HepG2 (cell line): Measurements from ENCODE around the gene TMEM107. TPM values are rescaled to one million over a fixed set of nuclear protein-coding genes. Genes with fewer than 3 reads are reported as not detected.
A peak's percentile ranks its signal among the peaks of the same experiment; 100 is the strongest.

Experiments used
- AGO2 ChIP-seq: fragments of 200-400 bp; formaldehyde crosslinking; optimal IDR thresholded peaks from 2 replicates; pipeline ENCODE3; 2017; ENCODE audit warnings: mild to moderate bottlenecking, low read depth, low read length, moderate library complexity
- CBFB ChIP-seq: sonication (generic); formaldehyde crosslinking; IDR thresholded peaks from 2 replicates; pipeline ENCODE4 v1.4.0; 2020; ENCODE audit warnings: missing genetic modification reagents
- CREM ChIP-seq, 2 experiments: sonication (generic) in 1 of 2; formaldehyde crosslinking in 1 of 2; IDR thresholded peaks; 2 replicates each; pipeline versions ENCODE4 v1.4.0 to v1.6.1; 2016 to 2020; ENCODE audit warnings: antibody characterized with exemption in 1 of 2, mild to moderate bottlenecking in 1 of 2, missing genetic modification reagents in 1 of 2
- GTF2F1 ChIP-seq: fragments of 150-350 bp; IDR thresholded peaks from 2 replicates; pipeline ENCODE4 v1.6.1; 2014; ENCODE audit warnings: low read length
- HDAC2 ChIP-seq: sonication (generic); formaldehyde crosslinking; IDR thresholded peaks from 2 replicates; pipeline ENCODE4 v1.4.0; 2020; ENCODE audit warnings: missing genetic modification reagents
- HES4 ChIP-seq: sonication (generic); formaldehyde crosslinking; IDR thresholded peaks from 2 replicates; pipeline ENCODE4 v1.9.0; 2021; ENCODE audit warnings: mild to moderate bottlenecking, missing genetic modification reagents, borderline replicate concordance
- KMT2B ChIP-seq: IDR thresholded peaks from 2 replicates; pipeline ENCODE4 v1.6.1; 2016; ENCODE audit warnings: missing genetic modification reagents, missing compliant biosample characterization
- MAF1 ChIP-seq: sonication (generic); formaldehyde crosslinking; IDR thresholded peaks from 2 replicates; pipeline ENCODE4 v1.5.0; 2020; ENCODE audit warnings: missing genetic modification reagents, borderline replicate concordance
- MTA1 ChIP-seq: sonication (generic); formaldehyde crosslinking; IDR thresholded peaks from 2 replicates; pipeline ENCODE4 v1.4.0; 2020; ENCODE audit warnings: missing genetic modification reagents, mild to moderate bottlenecking, borderline replicate concordance
- MXD1 ChIP-seq: sonication (generic); formaldehyde crosslinking; IDR thresholded peaks from 2 replicates; pipeline ENCODE4 v1.4.0; 2020; ENCODE audit warnings: mild to moderate bottlenecking, missing genetic modification reagents
- PAF1 ChIP-seq: IDR thresholded peaks from 2 replicates; pipeline ENCODE4 v1.6.1; 2016; ENCODE audit warnings: missing genetic modification reagents, missing compliant biosample characterization
- PHB2 ChIP-seq: fragments of 450-650 bp; IDR thresholded peaks from 2 replicates; pipeline ENCODE4 v1.6.1; 2018; ENCODE audit not compliant: partially characterized antibody
- PHF5A ChIP-seq: IDR thresholded peaks from one replicate; pipeline ENCODE4 v1.6.1; 2018; ENCODE audit warnings: low read depth, missing genetic modification reagents; ENCODE audit not compliant: unreplicated experiment
- PLRG1 ChIP-seq: fragments of 450-650 bp; conservative IDR thresholded peaks from 2 replicates; pipeline ENCODE4 v1.6.1; 2016
- PREB ChIP-seq: sonication (generic); formaldehyde crosslinking; IDR thresholded peaks from 2 replicates; pipeline ENCODE4 v1.4.0; 2020; ENCODE audit warnings: missing genetic modification reagents
- RFXANK ChIP-seq: IDR thresholded peaks from 2 replicates; pipeline ENCODE4 v1.6.1; 2016
- SOX5 ChIP-seq: IDR thresholded peaks from 2 replicates; pipeline ENCODE4 v1.6.1; 2016; ENCODE audit warnings: borderline replicate concordance
- ZBTB3 ChIP-seq: sonication (generic); formaldehyde crosslinking; IDR thresholded peaks from 2 replicates; pipeline ENCODE4 v1.4.0; 2020; ENCODE audit warnings: low read depth, mild to moderate bottlenecking, moderate library complexity, missing genetic modification reagents, borderline replicate concordance
- ZNF17 ChIP-seq: sonication (generic); formaldehyde crosslinking; IDR thresholded peaks from 2 replicates; pipeline ENCODE4 v1.5.0; 2020; ENCODE audit warnings: mild to moderate bottlenecking, missing genetic modification reagents
- ZNF282 ChIP-seq: fragments of 450-650 bp; IDR thresholded peaks from 2 replicates; pipeline ENCODE4 v1.6.1; 2018; ENCODE audit not compliant: partially characterized antibody
- ZNF441 ChIP-seq: sonication (generic); formaldehyde crosslinking; IDR thresholded peaks from 2 replicates; pipeline ENCODE4 v1.7.0; 2021; ENCODE audit warnings: missing genetic modification reagents, borderline replicate concordance
- ZNF460 ChIP-seq: sonication (generic); formaldehyde crosslinking; IDR thresholded peaks from 2 replicates; pipeline ENCODE4 v1.5.1; 2020; ENCODE audit warnings: missing genetic modification reagents, mild to moderate bottlenecking, borderline replicate concordance
- ZNF484 ChIP-seq: sonication (generic); formaldehyde crosslinking; IDR thresholded peaks from 2 replicates; pipeline ENCODE4 v1.5.1; 2020; ENCODE audit warnings: mild to moderate bottlenecking, low read depth, missing genetic modification reagents, borderline replicate concordance
- ZNF629 ChIP-seq: sonication (generic); formaldehyde crosslinking; conservative IDR thresholded peaks from 2 replicates; pipeline ENCODE4 v1.5.0; 2020; ENCODE audit warnings: missing genetic modification reagents
- ZNF660 ChIP-seq: sonication (generic); formaldehyde crosslinking; IDR thresholded peaks from 2 replicates; pipeline ENCODE4 v1.5.1; 2020; ENCODE audit warnings: mild to moderate bottlenecking, low read depth, missing genetic modification reagents, borderline replicate concordance
- ZNF749 ChIP-seq: sonication (generic); formaldehyde crosslinking; IDR thresholded peaks from 2 replicates; pipeline ENCODE4 v1.8.0; 2022; ENCODE audit warnings: mild to moderate bottlenecking, missing genetic modification reagents, moderate library complexity, borderline replicate concordance
- ZNF775 ChIP-seq: sonication (generic); formaldehyde crosslinking; IDR thresholded peaks from 2 replicates; pipeline ENCODE4 v1.4.0; 2020; ENCODE audit warnings: missing genetic modification reagents, mild to moderate bottlenecking, moderate library complexity, borderline replicate concordance
- ZSCAN21 ChIP-seq: sonication (generic); formaldehyde crosslinking; IDR thresholded peaks from 2 replicates; pipeline ENCODE4 v1.8.0; 2022; ENCODE audit warnings: mild to moderate bottlenecking, missing genetic modification reagents, moderate library complexity, borderline replicate concordance
- ZSCAN22 ChIP-seq: sonication (generic); formaldehyde crosslinking; IDR thresholded peaks from 2 replicates; pipeline ENCODE4 v1.4.0; 2020; ENCODE audit warnings: mild to moderate bottlenecking, missing genetic modification reagents
- polyA plus RNA-seq, 8 experiments: library from polyadenylated mRNA; depleted of rRNA in 3 of 8; stranded (reverse) in 7 of 8; unstranded in 1 of 8; fragments of >200 nt; fragmentation: Illumina TruSeq in 4 of 8; extraction: Trizol in 4 of 8; gene quantifications; 2 replicates each; pipeline versions ENCODE4 v1.2.1 to v1.2.3, GENCODE V29; 2011 to 2016; ENCODE audit warnings: low read depth in 4 of 8, missing spikeins in 1 of 8, mixed read lengths in 1 of 8; ENCODE audit not compliant: insufficient read depth in 1 of 8
- total RNA-seq, 5 experiments: library from RNA; depleted of rRNA; stranded (reverse); fragments of >200 nt; fragmentation: Illumina TruSeq; extraction: Trizol; gene quantifications; 2 replicates each; pipeline ENCODE4 v1.2.3, GENCODE V29; 2016; ENCODE audit warnings: low read depth in 1 of 5
- TF ChIP-seq, protein P1 (sequence below): sonication (generic); formaldehyde crosslinking; IDR thresholded peaks from 2 replicates; pipeline ENCODE4 v1.8.0; 2022; ENCODE audit warnings: missing genetic modification reagents, mild to moderate bottlenecking, inconsistent platforms, borderline replicate concordance

The TMEM107 gene
- total and polyA plus RNA-seq, 2 of the 13 experiments (the other 11 are each of a cell fraction or from before 2014, with no cell fraction given), result 7.2 to 15.3 TPM

DNA sequence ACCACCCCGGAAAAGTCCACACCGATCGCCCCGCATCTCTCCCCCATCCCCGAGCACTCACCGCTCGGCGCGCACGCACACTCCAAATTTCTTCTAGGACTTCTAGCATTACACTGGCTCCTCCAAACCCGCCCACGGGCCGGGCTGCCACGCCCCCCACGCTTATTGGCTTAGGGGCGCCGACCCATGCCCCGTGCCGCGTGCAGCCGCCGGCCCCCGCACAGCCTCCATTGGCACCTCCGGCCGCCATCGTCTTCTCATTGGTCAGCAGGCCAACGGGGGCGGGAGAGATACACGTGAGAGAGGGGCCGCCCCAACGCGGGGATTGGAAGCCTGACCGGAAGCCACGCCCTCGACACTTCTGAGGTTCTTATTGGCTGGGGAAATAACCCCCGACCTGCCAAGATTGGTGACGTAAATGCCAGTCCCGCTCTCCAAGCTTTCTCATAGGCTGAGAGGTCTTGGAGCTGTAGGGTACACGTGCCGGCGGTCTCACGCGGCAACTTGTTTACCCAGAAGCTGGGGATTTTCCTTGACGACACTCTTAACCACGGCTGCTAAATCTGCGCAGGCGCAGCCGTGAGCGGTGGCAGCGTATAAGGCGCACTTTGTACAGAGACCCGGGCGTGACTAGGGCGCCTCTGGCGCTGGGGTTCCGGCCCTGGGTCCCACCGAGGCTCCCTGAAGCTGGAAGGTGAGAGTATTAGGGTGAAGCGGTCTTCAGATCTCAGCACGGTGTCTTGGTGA is 19.8 kb downstream of the TMEM107 start (continued):
- TF ChIP-seq ZNF460 (CRISPR knock-in tag) (no peak), ZNF282 (no peak), PHB2 (no peak), ZNF660 (CRISPR knock-in tag) (no peak), PREB (CRISPR knock-in tag) (no peak), MXD1 (CRISPR knock-in tag) (no peak), ZBTB3 (no peak), PHF5A (CRISPR knock-in tag) (peak; percentile 40), ZNF17 (CRISPR knock-in tag) (no peak), PAF1 (CRISPR knock-in tag) (no peak), SOX5 (CRISPR knock-in tag) (peak; percentile 50; the same call in 1 of the 2 replicates), CBFB (no peak), MTA1 (CRISPR knock-in tag) (no peak), ZSCAN21 (no peak), ZNF629 (CRISPR knock-in tag) (no peak), ZNF749 (CRISPR knock-in tag) (no peak), HES4 (CRISPR knock-in tag) (no peak), GTF2F1 (no peak), RFXANK (no peak), AGO2 (peak; percentile 41), MAF1 (no peak), ZSCAN22 (CRISPR knock-in tag) (no peak), ZNF484 (CRISPR knock-in tag) (no peak), ZNF441 (CRISPR knock-in tag) (no peak), ZNF775 (CRISPR knock-in tag) (no peak), PLRG1 (no peak), CREM (IDR thresholded peaks at IDR 0.05) (peak; percentile 87), CREM (CRISPR knock-in tag; IDR thresholded peaks at IDR 0.05) (no peak), HDAC2 (CRISPR knock-in tag) (no peak; the same call in 1 of the 2 replicates), KMT2B (CRISPR knock-in tag) (no peak)
- TF ChIP-seq, protein P1, sequence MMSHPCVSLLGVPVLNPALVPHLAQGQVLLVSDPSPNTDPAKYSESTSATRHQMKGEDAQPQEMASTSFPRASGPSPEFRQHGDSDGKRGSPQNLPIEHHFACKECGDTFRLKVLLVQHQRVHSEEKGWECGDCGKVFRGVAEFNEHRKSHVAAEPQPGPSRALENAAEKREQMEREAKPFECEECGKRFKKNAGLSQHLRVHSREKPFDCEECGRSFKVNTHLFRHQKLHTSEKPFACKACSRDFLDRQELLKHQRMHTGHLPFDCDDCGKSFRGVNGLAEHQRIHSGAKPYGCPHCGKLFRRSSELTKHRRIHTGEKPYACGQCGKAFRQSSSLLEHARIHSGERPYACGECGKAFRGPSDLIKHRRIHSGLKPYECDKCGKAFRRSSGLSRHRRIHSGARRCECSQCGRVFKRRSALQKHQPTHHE (CRISPR knock-in tag), result no peak
